HepG2 (cell line): ENCODE measurements around the gene XRCC3. TPM values are rescaled to one million over a fixed set of nuclear protein-coding genes. Genes with fewer than 3 reads are reported as not detected.

Experiments
- ATAC-seq: fragments of 200-7000 bp; cut with Tn5 transposase; 3 replicates; pipeline ENCODE4 v1.9.1; 2020; ENCODE audit warnings: mild to moderate bottlenecking, moderate library complexity
- BruUV-seq: library from RNA; stranded (reverse); fragments of 400-500 nt; replicated peaks from 2 replicates; lab custom pipeline; 2021; lab: Mats Ljungman, UMichigan
- CTCF ChIA-PET: fragments of 300-600 bp; formaldehyde crosslinking; extraction: SDS; loops from one replicate; lab custom pipeline; 2021; ENCODE audit warnings: low total read pairs, inconsistent platforms, low intra/inter-chr PET ratio; lab: Yijun Ruan, JAX
- POLR2A ChIA-PET: fragments of 350-600 bp; sonication (Branson Sonifier 250); formaldehyde crosslinking; loops from one replicate; lab custom pipeline; 2020; ENCODE audit warnings: antibody characterized with exemption, inconsistent platforms; lab: Yijun Ruan, JAX
- DNase-seq: peaks from one replicate; pipeline ENCODE4 v3.0.0-alpha.2; 2015; ENCODE audit warnings: low spot score
- FAIRE-seq: peaks from 3 replicates; lab custom pipeline; 2011; peaks lifted over from hg19 to GRCh38; lab: Jason Lieb, UNC
- H2AFZ ChIP-seq: one replicate; pipeline ENCODE4 v1.6.1; 2011; ENCODE audit warnings: low read length, inconsistent platforms
- H3K27ac ChIP-seq: fragments of 300-600 bp; 3 replicates; pipeline ENCODE4 v1.8.0; 2011; ENCODE audit warnings: mixed run types, mild to moderate bottlenecking, mixed read lengths, low read length, inconsistent platforms; ENCODE audit not compliant: insufficient read depth; ENCODE audit errors: extremely low read length
- H3K27me3 ChIP-seq, 2 experiments: fragments of 200-600 bp in 1 of 2; 2 replicates in 1 of 2; 3 replicates in 1 of 2; pipeline versions ENCODE4 v1.6.0 to v1.8.0; 2011; ENCODE audit warnings: low read length in 2 of 2, mild to moderate bottlenecking in 2 of 2, moderate library complexity in 2 of 2, inconsistent platforms in 1 of 2; ENCODE audit not compliant: insufficient read depth in 2 of 2, control insufficient read depth in 1 of 2
- H3K36me3 ChIP-seq, 2 experiments: fragments of 200-600 bp in 1 of 2; replicated peaks in 1 of 2; 2 replicates in 1 of 2; 3 replicates in 1 of 2; pipeline versions ENCODE4 v1.5.1 to v1.8.0; 2011; ENCODE audit warnings: low read length in 2 of 2, inconsistent platforms in 1 of 2; ENCODE audit not compliant: insufficient read depth in 2 of 2, control insufficient read depth in 1 of 2
- H3K4me1 ChIP-seq: 2 replicates; pipeline ENCODE4 v1.5.1; 2012; ENCODE audit warnings: low read length, inconsistent platforms; ENCODE audit not compliant: insufficient read depth
- H3K4me2 ChIP-seq: 2 replicates; pipeline ENCODE4 v1.6.0; 2011; ENCODE audit warnings: low read depth, low read length, inconsistent platforms
- H3K4me3 ChIP-seq, 3 experiments: fragments of 200-600 bp in 1 of 3; sonication (generic), shearing (Covaris generic) in 1 of 3; replicated peaks in 1 of 3; 2 replicates each; pipeline ENCODE4 v1.5.1; 2011 to 2016; ENCODE audit warnings: low read length in 3 of 3, inconsistent platforms in 2 of 3, low read depth in 2 of 3, mild to moderate bottlenecking in 2 of 3, control low read depth in 1 of 3, mixed read lengths in 1 of 3; ENCODE audit not compliant: insufficient read depth in 1 of 3
- H3K79me2 ChIP-seq: one replicate; pipeline ENCODE4 v1.6.1; 2011; ENCODE audit warnings: low read length, inconsistent platforms; ENCODE audit not compliant: insufficient read depth
- H3K9ac ChIP-seq: 2 replicates; pipeline ENCODE4 v1.6.0; 2011; ENCODE audit warnings: mild to moderate bottlenecking, low read depth, low read length, inconsistent platforms; ENCODE audit not compliant: insufficient read depth
- H3K9me3 ChIP-seq: 2 replicates; pipeline ENCODE4 v1.5.1; 2012; ENCODE audit warnings: mild to moderate bottlenecking, low read length
- H4K20me1 ChIP-seq: 2 replicates; pipeline ENCODE4 v1.6.0; 2011; ENCODE audit warnings: inconsistent platforms, mild to moderate bottlenecking, low read length, moderate library complexity; ENCODE audit not compliant: insufficient read depth
- HIVEP1 ChIP-seq: sonication (generic); formaldehyde crosslinking; IDR thresholded peaks from 2 replicates; pipeline ENCODE4 v1.4.0; 2020; ENCODE audit warnings: mild to moderate bottlenecking, missing genetic modification reagents
- MAFF ChIP-seq: IDR thresholded peaks from 2 replicates; pipeline ENCODE4 v1.6.1; 2011; ENCODE audit warnings: low read depth, low read length, improper control_type of control experiment
- MAFK ChIP-seq, 2 experiments: IDR thresholded peaks in 1 of 2; conservative IDR thresholded peaks in 1 of 2; 2 replicates each; pipeline ENCODE4 v1.6.1; 2011; ENCODE audit warnings: improper control_type of control experiment in 2 of 2, low read length in 2 of 2
- RBM22 ChIP-seq: fragments of 200-400 bp; formaldehyde crosslinking; optimal IDR thresholded peaks from 2 replicates; pipeline ENCODE3; 2017; ENCODE audit warnings: mild to moderate bottlenecking, low read length, moderate library complexity
- YEATS2 ChIP-seq: sonication (generic); formaldehyde crosslinking; IDR thresholded peaks from 2 replicates; pipeline ENCODE4 v1.4.0; 2020; ENCODE audit warnings: missing genetic modification reagents, borderline replicate concordance
- ZKSCAN8 ChIP-seq: IDR thresholded peaks from 2 replicates; pipeline ENCODE4 v1.6.1; 2016; ENCODE audit warnings: borderline replicate concordance, missing genetic modification reagents, missing compliant biosample characterization
- ZNF556 ChIP-seq: sonication (generic); formaldehyde crosslinking; IDR thresholded peaks from 2 replicates; pipeline ENCODE4 v1.4.0; 2020; ENCODE audit warnings: mild to moderate bottlenecking, missing genetic modification reagents, borderline replicate concordance
- ZSCAN30 ChIP-seq: sonication (generic); formaldehyde crosslinking; IDR thresholded peaks from 2 replicates; pipeline ENCODE4 v1.5.0; 2020; ENCODE audit warnings: mild to moderate bottlenecking, missing genetic modification reagents
- WGBS: methylation state at CpG from one replicate; pipeline ENCODE4 v1.1.6; 2017; ENCODE audit warnings: low lambda C conversion rate; 5-methylcytosine and 5-hydroxymethylcytosine counted together
- in situ Hi-C: cut with HindIII; loops from 2 replicates; pipeline ENCODE4 v1.10.0; 2017; ENCODE audit warnings: low pct_unique_long_range_greater_than_20kb; ENCODE audit not compliant: extremely low pct_ligation_motif_present
- intact Hi-C: fragments of 100-400 bp; cut with micrococcal nuclease; formaldehyde crosslinking; loops from one replicate; pipeline ENCODE4 v1.10.0; 2022; ENCODE audit not compliant: unreplicated experiment
- polyA plus RNA-seq, 8 experiments: library from polyadenylated mRNA; depleted of rRNA in 3 of 8; stranded (reverse) in 7 of 8; unstranded in 1 of 8; fragments of >200 nt; fragmentation: Illumina TruSeq in 4 of 8; extraction: Trizol in 4 of 8; gene quantifications; 2 replicates each; pipeline versions ENCODE4 v1.2.1 to v1.2.3, GENCODE V29; 2011 to 2016; ENCODE audit warnings: low read depth in 4 of 8, missing spikeins in 1 of 8, mixed read lengths in 1 of 8; ENCODE audit not compliant: insufficient read depth in 1 of 8
- total RNA-seq, 5 experiments: library from RNA; depleted of rRNA; stranded (reverse); fragments of >200 nt; fragmentation: Illumina TruSeq; extraction: Trizol; gene quantifications; 2 replicates each; pipeline ENCODE4 v1.2.3, GENCODE V29; 2016; ENCODE audit warnings: low read depth in 1 of 5

Gene XRCC3
- total and polyA plus RNA-seq, 2 of the 13 experiments (the other 11 are each of a cell fraction or from before 2014, with no cell fraction given): 5.4 to 25.8 TPM

DNA sequence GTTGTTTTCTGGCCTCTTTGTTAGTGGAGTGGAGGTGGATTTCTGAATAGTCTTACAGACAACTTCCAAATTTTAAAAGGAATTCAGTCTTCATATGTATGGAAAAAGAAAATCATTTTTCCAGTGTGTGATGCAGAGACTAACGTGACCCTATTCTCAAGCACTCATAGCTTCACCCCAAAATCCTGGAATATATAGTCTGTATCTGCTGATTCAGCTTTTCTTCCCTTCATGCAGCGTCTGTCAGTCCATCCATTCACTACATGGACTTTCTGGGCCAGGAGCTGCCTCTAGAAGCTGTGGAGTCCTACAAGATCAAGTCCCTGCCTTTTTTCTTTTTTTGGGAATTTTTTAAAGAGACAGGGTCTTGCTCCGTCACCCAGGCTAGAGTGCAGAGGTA is 62.4 kb downstream of the XRCC3 start:
- ChIA-PET POLR2A (no interaction called here), CTCF (no interaction called here)
- no peak for FAIRE-seq
- H2AFZ ChIP-seq: no peak overlapping the region
- no peaks in the 10 kb centered on the region for H3K4me1 ChIP-seq
- TF ChIP-seq MAFK (conservative IDR thresholded peaks at IDR 0.05 in 1 of 2, IDR thresholded peaks at IDR 0.05 in 1 of 2; ENCODE audit: low read length in 2 of 2): peak; percentile 93 to 97
- TF ChIP-seq HIVEP1 (CRISPR knock-in tag): no peak
- TF ChIP-seq YEATS2: no peak
- TF ChIP-seq MAFF: peak; percentile 95
- H4K20me1 ChIP-seq: peaks cover 5% of the 10 kb centered on the region; the same call in 1 of the 2 replicates
- H3K4me2 ChIP-seq: no peak overlapping the region
- intact Hi-C loops: no loop called here
- no peak overlapping the region for H3K9ac ChIP-seq
- DNase-seq: no peak
- in situ Hi-C loops: no loop called here
- no peaks in the 10 kb centered on the region for H3K27me3 ChIP-seq
- WGBS: 97% methylated on average over 3 of the region's 3 CpGs
- peaks cover 25% of the 10 kb centered on the region for H3K79me2 ChIP-seq
- H3K9me3 ChIP-seq: no peaks in the 10 kb centered on the region
- no TSS peak for BruUV-seq
- peaks cover 22 to 32% of the 10 kb centered on the region in 2 experiments for H3K36me3 ChIP-seq
- H3K4me3 ChIP-seq: no peak overlapping the region
- ATAC-seq: no peak
- no peak overlapping the region for H3K27ac ChIP-seq

DNA sequence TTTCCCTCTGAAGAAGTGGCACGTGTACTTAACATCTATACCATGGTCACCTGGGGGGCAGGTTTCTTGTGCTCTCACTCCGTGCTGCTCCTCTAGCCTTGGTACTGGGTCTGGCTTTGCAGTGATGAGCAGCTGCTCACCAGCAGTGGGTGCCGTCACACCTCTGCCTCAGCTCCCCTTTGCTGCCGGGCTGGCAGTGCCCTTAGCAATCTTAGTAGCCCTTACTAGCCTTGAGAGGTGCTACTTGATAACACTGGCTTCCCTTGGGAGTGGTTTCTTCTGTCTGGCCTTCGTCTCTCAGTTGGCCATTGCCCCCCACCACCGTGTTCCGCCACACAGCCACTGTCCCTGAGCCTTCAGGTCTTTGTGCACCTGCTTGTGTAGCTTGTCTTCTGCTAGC is 63.7 kb downstream of the XRCC3 start:
- ATAC-seq (no peak), FAIRE-seq (no peak), DNase-seq (no peak)
- H3K36me3 ChIP-seq: peaks cover 14 to 21% of the 10 kb centered on the region in 2 experiments
- no peak overlapping the region for H3K9ac ChIP-seq
- no peak overlapping the region for H3K27ac ChIP-seq
- WGBS: 95% methylated on average over 7 of the region's 7 CpGs
- H3K4me1 ChIP-seq: no peaks in the 10 kb centered on the region
- H3K4me2 ChIP-seq: no peak overlapping the region
- no peaks in the 10 kb centered on the region for H3K27me3 ChIP-seq
- H2AFZ ChIP-seq: no peak overlapping the region
- in situ Hi-C loops: no loop called here
- ChIA-PET CTCF (no interaction called here), POLR2A (no interaction called here)
- H3K79me2 ChIP-seq: peaks cover 29% of the 10 kb centered on the region
- BruUV-seq: no TSS peak
- TF ChIP-seq ZNF556 (CRISPR knock-in tag): no peak
- no peak for TF ChIP-seq ZSCAN30 (CRISPR knock-in tag)
- TF ChIP-seq ZKSCAN8 (CRISPR knock-in tag): no peak
- peak; percentile 43 for TF ChIP-seq RBM22
- H3K4me3 ChIP-seq: no peak overlapping the region
- intact Hi-C loops: no loop called here
- H4K20me1 ChIP-seq: peaks cover 8% of the 10 kb centered on the region; the same call in 1 of the 2 replicates
- no peaks in the 10 kb centered on the region for H3K9me3 ChIP-seq
